Lung (tissue), 12 donors: Measurements from ENCODE around the gene TMEM263. TPM values are rescaled to one million over a fixed set of nuclear protein-coding genes. Genes with fewer than 3 reads are reported as not detected.

ENCODE experiments used
- ATAC-seq: fragments of 200-7000 bp; cut with Tn5 transposase; one replicate; pipeline ENCODE4 v1.9.1; 2020; ENCODE audit warnings: moderate number of reproducible peaks; ENCODE audit not compliant: insufficient read depth, low FRiP score
- DNase-seq, 3 donors: peaks; one replicate each; pipeline ENCODE4 v3.0.0-alpha.2; 2013 to 2017
- H3K27ac ChIP-seq, 2 donors: one replicate each; pipeline ENCODE4 v1.5.1; 2013; ENCODE audit warnings: mild to moderate bottlenecking in 2 of 2, moderate library complexity in 2 of 2, control low read depth in 1 of 2, inconsistent platforms in 1 of 2, low read depth in 1 of 2, low read length in 1 of 2
- H3K27me3 ChIP-seq, 3 donors: one replicate each; pipeline ENCODE4 v1.5.1; 2013; ENCODE audit warnings: low read length in 2 of 3; ENCODE audit not compliant: control insufficient read depth in 3 of 3, insufficient read depth in 3 of 3
- H3K36me3 ChIP-seq, 4 donors: one replicate each; pipeline ENCODE4 v1.5.1; 2013; ENCODE audit warnings: low read length in 4 of 4, mild to moderate bottlenecking in 1 of 4, moderate library complexity in 1 of 4; ENCODE audit not compliant: control insufficient read depth in 4 of 4, insufficient read depth in 4 of 4
- H3K4me1 ChIP-seq, 5 donors: one replicate each; pipeline ENCODE4 v1.5.1; 2013; ENCODE audit warnings: low read length in 5 of 5, mild to moderate bottlenecking in 2 of 5, moderate library complexity in 1 of 5; ENCODE audit not compliant: control insufficient read depth in 5 of 5, insufficient read depth in 5 of 5
- H3K4me3 ChIP-seq: one replicate; pipeline ENCODE4 v1.5.1; 2013; ENCODE audit warnings: mild to moderate bottlenecking, control low read depth, moderate library complexity
- H3K9ac ChIP-seq, 2 donors: one replicate each; pipeline ENCODE4 v1.5.1; 2013; ENCODE audit warnings: low read length in 2 of 2, control low read depth in 1 of 2; ENCODE audit not compliant: insufficient read depth in 1 of 2
- H3K9me3 ChIP-seq, 4 donors: one replicate each; pipeline ENCODE4 v1.5.1; 2013; ENCODE audit warnings: low read length in 3 of 4, mild to moderate bottlenecking in 1 of 4, moderate library complexity in 1 of 4; ENCODE audit not compliant: control insufficient read depth in 4 of 4, insufficient read depth in 3 of 4
- CTCF ChIP-seq: IDR thresholded peaks from 2 replicates; pipeline ENCODE4 v1.5.1; 2012; ENCODE audit warnings: mild to moderate bottlenecking; ENCODE audit errors: control extremely low read depth, extremely low read depth
- WGBS, 2 donors: extraction: QIAGEN DNeasy Blood & Tissue Kit; methylation state at CpG; one replicate each; pipeline ENCODE4 v1.1.7; 2013; 5-methylcytosine and 5-hydroxymethylcytosine counted together
- polyA plus RNA-seq, 2 donors: library from polyadenylated mRNA; stranded (reverse); fragments of 200-250 nt; gene quantifications; one replicate each; pipeline ENCODE4 v1.2.1, GENCODE V29; 2013
- total RNA-seq, 2 donors: library from RNA; depleted of rRNA in 1 of 2; stranded (reverse); fragments of >200 nt in 1 of 2; gene quantifications; one replicate each; pipeline ENCODE4 v1.2.1, GENCODE V29; 2014 to 2021
- donor health status: control.
- donor health status: control.
- donor health status: Bipolar disorder and iron deficiency.
- donor health status: healthy.
- donor health status: DM: yes; HTN: yes; CAD: no.

The TMEM263 gene
- total and polyA plus RNA-seq, 4 donors = 9.6 to 73.9 (median 22.2) TPM

GRCh38 chr12:106976668-106977067 is 21.0 kb downstream of the TMEM263 start:
- peaks cover 3 to 25% (median 3%) of the 10 kb centered on the region in 4 donors for H3K36me3 ChIP-seq
- no peak for ATAC-seq
- no peak overlapping the region for H3K9ac ChIP-seq

GRCh38 chr12:106978035-106978800 is 22.5 kb downstream of the TMEM263 start:
- 50 to 76% methylated on average over 9 of the region's 9 CpGs for WGBS, 2 donors
- peaks cover 3 to 21% (median 3%) of the 10 kb centered on the region in 4 donors for H3K36me3 ChIP-seq
- H3K9me3 ChIP-seq = no peaks in the 10 kb centered on the region
- H3K27me3 ChIP-seq = no peaks in the 10 kb centered on the region
- peaks cover 2 to 35% (median 27%) of the 10 kb centered on the region in 5 donors for H3K4me1 ChIP-seq
- DNase-seq (peak; percentile 65 to 85 (median 76)), ATAC-seq (no peak)
- H3K4me3 ChIP-seq = no peak overlapping the region
- TF ChIP-seq CTCF = no peak
- no peak overlapping the region for H3K9ac ChIP-seq
- peak overlapping the region in 1 of 2 donors; percentile 66 for H3K27ac ChIP-seq

More at GRCh38 chr12:106976668-106977067, 21.0 kb downstream of the TMEM263 start:
- 95 to 98% methylated on average over 1 of the region's 1 CpG for WGBS, 2 donors
- Histone ChIP-seq H3K4me1 (peaks cover 2 to 31% (median 24%) of the 10 kb centered on the region in 5 donors), H3K9me3 (no peaks in the 10 kb centered on the region), H3K27me3 (no peaks in the 10 kb centered on the region), H3K27ac (peak overlapping the region in 1 of 2 donors; percentile 94), H3K4me3 (no peak overlapping the region)
- DNase-seq = no peak
- no peak for TF ChIP-seq CTCF

- WGBS, 2 donors = 83 to 88% methylated on average over 7 of the region's 7 CpGs
- Histone ChIP-seq H3K36me3 (peaks cover 0 to 27% (median 4%) of the 10 kb centered on the region in 4 donors), H3K9me3 (no peaks in the 10 kb centered on the region), H3K4me3 (no peak overlapping the region), H3K27ac (peak overlapping the region in 1 of 2 donors; percentile 4), H3K27me3 (no peaks in the 10 kb centered on the region), H3K9ac (no peak overlapping the region), H3K4me1 (peaks cover 7 to 43% (median 24%) of the 10 kb centered on the region in 5 donors)
- DNase-seq = no peak
- TF ChIP-seq CTCF = no peak
- no peak for ATAC-seq
Measured at GRCh38 chr12:106980944-106981343, 25.2 kb downstream of the TMEM263 start.
